ENCODE data around the gene NUAK1.
A peak's percentile ranks its signal among the peaks of the same experiment; 100 is the strongest.

DNA sequence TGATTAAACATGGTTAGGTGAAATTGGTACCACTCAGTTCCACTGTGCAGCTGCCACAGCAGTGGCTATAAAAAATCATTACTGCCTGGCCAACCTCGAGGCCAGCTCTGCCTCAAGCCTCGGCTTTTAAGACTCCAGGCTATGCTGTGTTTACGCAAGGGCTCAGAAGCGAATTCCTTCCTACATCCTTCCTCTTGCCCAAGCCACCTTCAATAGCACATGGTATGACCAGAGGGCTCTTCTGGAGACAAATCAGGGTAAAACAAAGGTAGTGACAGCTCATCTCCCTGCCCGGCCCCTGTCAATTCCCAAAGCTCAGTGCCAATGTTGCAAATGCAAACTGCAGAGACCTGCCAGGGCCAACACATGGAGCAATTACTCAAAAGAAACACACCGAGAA is 31.9 kb downstream of the NUAK1 start:
- TF ChIP-seq, protein P1, sequence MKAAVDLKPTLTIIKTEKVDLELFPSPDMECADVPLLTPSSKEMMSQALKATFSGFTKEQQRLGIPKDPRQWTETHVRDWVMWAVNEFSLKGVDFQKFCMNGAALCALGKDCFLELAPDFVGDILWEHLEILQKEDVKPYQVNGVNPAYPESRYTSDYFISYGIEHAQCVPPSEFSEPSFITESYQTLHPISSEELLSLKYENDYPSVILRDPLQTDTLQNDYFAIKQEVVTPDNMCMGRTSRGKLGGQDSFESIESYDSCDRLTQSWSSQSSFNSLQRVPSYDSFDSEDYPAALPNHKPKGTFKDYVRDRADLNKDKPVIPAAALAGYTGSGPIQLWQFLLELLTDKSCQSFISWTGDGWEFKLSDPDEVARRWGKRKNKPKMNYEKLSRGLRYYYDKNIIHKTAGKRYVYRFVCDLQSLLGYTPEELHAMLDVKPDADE (IDR thresholded peaks at IDR 0.05): no peak
- TF ChIP-seq EZH2 (IDR thresholded peaks at IDR 0.05; ENCODE audit: low read depth, unreplicated experiment) (no peak), JUNB (IDR thresholded peaks at IDR 0.05; ENCODE audit: unreplicated experiment) (no peak), POLR2AphosphoS5 (IDR thresholded peaks at IDR 0.05; ENCODE audit: low read depth) (no peak), EZH2phosphoT487 (IDR thresholded peaks at IDR 0.05; ENCODE audit: unreplicated experiment) (no peak), NANOG (IDR thresholded peaks at IDR 0.05; ENCODE audit: borderline replicate concordance) (no peak), CREB1 (CRISPR knock-in tag; IDR thresholded peaks at IDR 0.05; ENCODE audit: low read depth) (no peak), STAT1 (IDR thresholded peaks at IDR 0.05; ENCODE audit: unreplicated experiment) (no peak), ZNF114 (CRISPR knock-in tag; IDR thresholded peaks at IDR 0.05) (no peak)
- TF ChIP-seq, protein P2, sequence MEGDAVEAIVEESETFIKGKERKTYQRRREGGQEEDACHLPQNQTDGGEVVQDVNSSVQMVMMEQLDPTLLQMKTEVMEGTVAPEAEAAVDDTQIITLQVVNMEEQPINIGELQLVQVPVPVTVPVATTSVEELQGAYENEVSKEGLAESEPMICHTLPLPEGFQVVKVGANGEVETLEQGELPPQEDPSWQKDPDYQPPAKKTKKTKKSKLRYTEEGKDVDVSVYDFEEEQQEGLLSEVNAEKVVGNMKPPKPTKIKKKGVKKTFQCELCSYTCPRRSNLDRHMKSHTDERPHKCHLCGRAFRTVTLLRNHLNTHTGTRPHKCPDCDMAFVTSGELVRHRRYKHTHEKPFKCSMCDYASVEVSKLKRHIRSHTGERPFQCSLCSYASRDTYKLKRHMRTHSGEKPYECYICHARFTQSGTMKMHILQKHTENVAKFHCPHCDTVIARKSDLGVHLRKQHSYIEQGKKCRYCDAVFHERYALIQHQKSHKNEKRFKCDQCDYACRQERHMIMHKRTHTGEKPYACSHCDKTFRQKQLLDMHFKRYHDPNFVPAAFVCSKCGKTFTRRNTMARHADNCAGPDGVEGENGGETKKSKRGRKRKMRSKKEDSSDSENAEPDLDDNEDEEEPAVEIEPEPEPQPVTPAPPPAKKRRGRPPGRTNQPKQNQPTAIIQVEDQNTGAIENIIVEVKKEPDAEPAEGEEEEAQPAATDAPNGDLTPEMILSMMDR (conservative IDR thresholded peaks at IDR 0.05; ENCODE audit: low read depth in 2 of 2): no peak
- TF ChIP-seq, protein P3, sequence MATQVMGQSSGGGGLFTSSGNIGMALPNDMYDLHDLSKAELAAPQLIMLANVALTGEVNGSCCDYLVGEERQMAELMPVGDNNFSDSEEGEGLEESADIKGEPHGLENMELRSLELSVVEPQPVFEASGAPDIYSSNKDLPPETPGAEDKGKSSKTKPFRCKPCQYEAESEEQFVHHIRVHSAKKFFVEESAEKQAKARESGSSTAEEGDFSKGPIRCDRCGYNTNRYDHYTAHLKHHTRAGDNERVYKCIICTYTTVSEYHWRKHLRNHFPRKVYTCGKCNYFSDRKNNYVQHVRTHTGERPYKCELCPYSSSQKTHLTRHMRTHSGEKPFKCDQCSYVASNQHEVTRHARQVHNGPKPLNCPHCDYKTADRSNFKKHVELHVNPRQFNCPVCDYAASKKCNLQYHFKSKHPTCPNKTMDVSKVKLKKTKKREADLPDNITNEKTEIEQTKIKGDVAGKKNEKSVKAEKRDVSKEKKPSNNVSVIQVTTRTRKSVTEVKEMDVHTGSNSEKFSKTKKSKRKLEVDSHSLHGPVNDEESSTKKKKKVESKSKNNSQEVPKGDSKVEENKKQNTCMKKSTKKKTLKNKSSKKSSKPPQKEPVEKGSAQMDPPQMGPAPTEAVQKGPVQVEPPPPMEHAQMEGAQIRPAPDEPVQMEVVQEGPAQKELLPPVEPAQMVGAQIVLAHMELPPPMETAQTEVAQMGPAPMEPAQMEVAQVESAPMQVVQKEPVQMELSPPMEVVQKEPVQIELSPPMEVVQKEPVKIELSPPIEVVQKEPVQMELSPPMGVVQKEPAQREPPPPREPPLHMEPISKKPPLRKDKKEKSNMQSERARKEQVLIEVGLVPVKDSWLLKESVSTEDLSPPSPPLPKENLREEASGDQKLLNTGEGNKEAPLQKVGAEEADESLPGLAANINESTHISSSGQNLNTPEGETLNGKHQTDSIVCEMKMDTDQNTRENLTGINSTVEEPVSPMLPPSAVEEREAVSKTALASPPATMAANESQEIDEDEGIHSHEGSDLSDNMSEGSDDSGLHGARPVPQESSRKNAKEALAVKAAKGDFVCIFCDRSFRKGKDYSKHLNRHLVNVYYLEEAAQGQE (IDR thresholded peaks at IDR 0.05; ENCODE audit: unreplicated experiment): no peak
- TF ChIP-seq, protein P4, sequence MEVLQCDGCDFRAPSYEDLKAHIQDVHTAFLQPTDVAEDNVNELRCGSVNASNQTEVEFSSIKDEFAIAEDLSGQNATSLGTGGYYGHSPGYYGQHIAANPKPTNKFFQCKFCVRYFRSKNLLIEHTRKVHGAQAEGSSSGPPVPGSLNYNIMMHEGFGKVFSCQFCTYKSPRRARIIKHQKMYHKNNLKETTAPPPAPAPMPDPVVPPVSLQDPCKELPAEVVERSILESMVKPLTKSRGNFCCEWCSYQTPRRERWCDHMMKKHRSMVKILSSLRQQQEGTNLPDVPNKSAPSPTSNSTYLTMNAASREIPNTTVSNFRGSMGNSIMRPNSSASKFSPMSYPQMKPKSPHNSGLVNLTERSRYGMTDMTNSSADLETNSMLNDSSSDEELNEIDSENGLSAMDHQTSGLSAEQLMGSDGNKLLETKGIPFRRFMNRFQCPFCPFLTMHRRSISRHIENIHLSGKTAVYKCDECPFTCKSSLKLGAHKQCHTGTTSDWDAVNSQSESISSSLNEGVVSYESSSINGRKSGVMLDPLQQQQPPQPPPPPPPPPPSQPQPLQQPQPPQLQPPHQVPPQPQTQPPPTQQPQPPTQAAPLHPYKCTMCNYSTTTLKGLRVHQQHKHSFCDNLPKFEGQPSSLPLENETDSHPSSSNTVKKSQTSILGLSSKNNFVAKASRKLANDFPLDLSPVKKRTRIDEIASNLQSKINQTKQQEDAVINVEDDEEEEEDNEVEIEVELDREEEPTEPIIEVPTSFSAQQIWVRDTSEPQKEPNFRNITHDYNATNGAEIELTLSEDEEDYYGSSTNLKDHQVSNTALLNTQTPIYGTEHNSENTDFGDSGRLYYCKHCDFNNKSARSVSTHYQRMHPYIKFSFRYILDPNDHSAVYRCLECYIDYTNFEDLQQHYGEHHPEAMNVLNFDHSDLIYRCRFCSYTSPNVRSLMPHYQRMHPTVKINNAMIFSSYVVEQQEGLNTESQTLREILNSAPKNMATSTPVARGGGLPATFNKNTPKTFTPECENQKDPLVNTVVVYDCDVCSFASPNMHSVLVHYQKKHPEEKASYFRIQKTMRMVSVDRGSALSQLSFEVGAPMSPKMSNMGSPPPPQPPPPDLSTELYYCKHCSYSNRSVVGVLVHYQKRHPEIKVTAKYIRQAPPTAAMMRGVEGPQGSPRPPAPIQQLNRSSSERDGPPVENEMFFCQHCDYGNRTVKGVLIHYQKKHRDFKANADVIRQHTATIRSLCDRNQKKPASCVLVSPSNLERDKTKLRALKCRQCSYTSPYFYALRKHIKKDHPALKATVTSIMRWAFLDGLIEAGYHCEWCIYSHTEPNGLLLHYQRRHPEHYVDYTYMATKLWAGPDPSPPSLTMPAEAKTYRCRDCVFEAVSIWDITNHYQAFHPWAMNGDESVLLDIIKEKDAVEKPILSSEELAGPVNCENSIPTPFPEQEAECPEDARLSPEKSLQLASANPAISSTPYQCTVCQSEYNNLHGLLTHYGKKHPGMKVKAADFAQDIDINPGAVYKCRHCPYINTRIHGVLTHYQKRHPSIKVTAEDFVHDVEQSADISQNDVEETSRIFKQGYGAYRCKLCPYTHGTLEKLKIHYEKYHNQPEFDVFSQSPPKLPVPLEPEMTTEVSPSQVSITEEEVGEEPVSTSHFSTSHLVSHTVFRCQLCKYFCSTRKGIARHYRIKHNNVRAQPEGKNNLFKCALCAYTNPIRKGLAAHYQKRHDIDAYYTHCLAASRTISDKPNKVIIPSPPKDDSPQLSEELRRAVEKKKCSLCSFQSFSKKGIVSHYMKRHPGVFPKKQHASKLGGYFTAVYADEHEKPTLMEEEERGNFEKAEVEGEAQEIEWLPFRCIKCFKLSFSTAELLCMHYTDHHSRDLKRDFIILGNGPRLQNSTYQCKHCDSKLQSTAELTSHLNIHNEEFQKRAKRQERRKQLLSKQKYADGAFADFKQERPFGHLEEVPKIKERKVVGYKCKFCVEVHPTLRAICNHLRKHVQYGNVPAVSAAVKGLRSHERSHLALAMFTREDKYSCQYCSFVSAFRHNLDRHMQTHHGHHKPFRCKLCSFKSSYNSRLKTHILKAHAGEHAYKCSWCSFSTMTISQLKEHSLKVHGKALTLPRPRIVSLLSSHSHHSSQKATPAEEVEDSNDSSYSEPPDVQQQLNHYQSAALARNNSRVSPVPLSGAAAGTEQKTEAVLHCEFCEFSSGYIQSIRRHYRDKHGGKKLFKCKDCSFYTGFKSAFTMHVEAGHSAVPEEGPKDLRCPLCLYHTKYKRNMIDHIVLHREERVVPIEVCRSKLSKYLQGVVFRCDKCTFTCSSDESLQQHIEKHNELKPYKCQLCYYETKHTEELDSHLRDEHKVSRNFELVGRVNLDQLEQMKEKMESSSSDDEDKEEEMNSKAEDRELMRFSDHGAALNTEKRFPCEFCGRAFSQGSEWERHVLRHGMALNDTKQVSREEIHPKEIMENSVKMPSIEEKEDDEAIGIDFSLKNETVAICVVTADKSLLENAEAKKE (CRISPR knock-in tag; IDR thresholded peaks at IDR 0.05): 0 out of 2 replicates have a peak, but pooled peaks have one; percentile 34

Data from GM23338 (cell line).